NCI-H2196 (cell line): Measurements from ENCODE around the gene PRPF40B.

Source experiments
- DNase-seq: peaks from one replicate; lab custom pipeline; 2025; ENCODE audit not compliant: unreplicated experiment; lab: John Stamatoyannopoulos, UW

Gene PRPF40B

DNA sequence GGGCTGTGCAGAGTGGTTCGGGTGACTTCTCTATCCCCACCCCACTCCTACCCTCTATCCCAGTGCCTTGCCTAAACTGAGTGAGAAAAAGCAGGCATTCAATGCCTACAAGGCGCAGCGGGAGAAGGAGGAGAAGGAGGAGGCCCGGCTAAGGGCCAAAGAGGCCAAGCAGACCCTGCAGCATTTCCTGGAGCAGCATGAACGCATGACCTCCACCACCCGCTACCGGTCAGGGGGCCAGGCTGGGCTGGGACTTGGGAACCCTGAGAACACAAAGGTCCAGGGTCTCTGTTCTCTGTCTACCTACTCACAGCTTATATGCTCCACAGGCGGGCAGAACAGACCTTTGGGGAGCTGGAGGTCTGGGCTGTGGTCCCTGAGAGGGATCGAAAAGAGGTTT lies 11.7 kb downstream of the PRPF40B start:
- no peak for DNase-seq

DNA sequence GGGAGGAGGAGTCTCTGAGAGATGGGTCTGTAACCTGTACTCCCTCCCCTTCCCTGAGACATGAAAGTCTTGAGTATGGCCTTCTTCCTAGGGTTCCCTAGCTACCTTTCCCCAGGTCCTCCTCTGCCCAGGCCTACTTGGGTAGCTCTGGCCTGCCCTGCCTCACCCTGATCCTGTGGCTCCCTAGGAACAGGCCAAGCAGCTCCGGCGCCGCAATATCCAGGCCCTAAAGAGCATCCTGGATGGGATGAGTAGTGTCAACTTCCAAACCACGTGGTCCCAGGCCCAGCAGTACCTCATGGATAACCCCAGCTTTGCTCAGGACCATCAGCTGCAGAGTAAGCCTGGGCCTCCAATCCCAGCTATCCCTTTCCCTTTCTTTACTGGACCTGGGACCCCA lies 12.3 kb downstream of the PRPF40B start:
- no peak for DNase-seq

DNA sequence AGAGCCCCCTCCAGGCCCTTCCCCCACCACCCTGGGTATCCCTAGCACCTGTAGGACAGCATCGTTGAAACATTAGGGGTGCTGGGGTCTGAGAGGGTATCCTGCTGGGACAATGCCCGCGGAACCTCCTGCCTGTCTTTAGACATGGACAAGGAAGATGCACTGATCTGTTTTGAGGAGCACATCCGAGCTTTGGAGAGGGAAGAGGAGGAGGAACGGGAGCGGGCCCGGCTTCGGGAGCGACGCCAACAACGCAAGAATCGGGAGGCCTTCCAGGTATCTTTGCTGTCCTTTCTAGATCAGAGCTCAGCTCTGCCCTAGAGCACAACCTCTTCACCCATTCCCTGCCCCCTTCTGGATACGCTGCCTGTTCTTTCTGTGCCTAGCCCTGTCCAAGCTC lies 13.2 kb downstream of the PRPF40B start:
- no peak for DNase-seq

DNA sequence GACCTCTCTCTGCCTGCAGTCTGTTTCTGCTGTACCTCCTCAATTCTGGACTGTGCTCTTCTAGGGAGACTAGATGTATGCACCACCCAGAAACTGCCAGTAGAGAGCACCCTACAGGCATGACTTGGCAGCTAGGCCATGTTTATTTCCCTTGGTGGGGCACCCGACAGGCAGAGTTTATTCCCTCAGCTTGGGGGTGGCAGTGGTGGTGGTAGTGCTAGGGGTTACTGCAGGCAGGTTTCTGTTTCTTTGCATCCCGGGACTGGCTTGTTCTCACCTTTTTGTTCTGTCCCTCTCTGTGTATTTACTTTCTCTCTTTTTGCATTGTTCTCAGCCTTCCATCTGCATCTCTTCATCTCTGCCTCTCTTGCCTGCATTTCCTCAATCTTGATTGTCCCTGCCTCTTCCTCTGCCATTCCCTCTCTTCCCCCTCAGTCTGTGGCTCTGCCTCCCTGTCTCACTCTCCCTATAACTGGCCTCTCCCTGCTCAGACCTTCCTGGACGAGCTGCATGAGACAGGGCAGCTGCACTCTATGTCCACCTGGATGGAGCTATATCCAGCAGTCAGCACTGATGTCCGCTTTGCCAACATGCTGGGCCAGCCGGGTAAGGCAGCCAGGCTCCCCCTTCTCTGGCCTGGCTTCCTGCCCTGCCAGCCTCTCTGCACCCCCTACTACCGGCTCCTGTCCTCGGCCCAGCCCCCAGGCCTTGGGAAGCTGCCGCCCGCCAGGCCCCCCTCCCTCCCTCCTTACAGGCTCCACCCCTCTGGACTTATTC lies 13.8 kb downstream of the PRPF40B start:
- peak; percentile 78 for DNase-seq

DNA sequence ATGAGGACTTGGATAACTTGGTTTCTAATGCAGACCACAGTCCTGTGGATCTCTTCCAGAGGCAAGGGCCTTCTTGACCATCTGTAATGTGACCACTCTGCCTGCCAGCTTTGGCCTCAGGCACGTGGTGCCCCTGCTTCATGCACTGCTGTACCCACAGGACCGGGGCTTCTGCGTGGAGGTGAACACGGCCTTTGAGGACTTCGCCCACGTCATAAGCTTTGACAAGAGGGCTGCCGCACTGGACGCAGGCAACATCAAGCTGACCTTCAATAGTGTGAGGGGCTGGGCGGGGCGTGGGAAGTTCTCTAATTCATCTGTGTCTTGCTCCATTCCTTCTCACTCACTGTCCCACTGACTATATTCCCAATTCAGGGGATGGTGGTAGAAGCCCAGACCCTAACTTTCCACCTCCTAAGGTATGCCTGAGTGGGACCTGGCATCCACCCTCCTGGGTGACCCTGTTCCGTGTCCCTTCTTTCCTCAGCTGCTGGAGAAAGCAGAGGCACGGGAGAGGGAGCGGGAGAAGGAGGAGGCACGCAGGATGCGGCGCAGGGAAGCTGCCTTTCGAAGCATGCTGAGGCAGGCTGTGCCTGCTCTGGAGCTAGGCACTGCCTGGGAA lies 18.5 kb downstream of the PRPF40B start:
- no peak for DNase-seq

DNA sequence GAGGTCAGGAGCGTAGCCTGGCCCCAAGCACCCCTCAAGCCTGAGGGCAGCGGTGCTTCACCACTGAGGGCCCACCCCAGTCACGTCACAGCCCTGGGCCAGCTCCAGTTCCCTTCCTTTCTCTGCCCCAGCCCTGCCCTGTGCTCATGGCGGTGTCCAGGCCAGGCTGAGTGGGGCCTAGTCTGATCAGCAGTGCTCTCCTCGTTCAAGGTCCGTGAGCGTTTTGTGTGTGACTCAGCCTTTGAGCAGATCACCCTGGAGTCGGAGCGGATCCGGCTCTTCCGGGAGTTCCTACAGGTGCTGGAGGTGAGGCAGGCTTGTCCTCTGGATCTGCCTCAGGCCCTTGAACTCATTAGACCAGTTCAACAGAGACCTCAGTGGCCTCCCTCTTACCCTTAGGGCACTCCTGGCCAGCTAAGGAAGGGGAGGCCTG lies 19.0 kb downstream of the PRPF40B start:
- DNase-seq = no peak

DNA sequence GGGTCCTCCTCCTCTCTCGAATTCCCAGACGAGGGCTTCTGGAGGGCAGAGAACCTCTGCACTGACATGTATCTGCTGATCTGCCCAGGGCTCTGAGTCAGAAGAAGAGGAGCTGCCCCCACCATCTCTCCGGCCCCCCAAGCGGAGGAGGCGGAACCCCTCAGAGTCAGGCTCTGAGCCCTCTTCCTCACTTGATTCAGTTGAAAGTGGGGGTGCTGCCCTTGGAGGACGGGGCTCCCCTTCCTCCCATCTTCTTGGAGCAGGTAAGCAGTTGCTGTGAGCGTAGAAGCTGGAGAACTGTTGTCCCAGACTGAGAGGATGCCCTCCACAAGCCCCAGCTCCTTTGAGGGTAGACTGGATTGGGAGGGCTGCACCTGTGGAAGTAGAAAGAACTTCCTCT lies 19.8 kb downstream of the PRPF40B start:
- DNase-seq = no peak

DNA sequence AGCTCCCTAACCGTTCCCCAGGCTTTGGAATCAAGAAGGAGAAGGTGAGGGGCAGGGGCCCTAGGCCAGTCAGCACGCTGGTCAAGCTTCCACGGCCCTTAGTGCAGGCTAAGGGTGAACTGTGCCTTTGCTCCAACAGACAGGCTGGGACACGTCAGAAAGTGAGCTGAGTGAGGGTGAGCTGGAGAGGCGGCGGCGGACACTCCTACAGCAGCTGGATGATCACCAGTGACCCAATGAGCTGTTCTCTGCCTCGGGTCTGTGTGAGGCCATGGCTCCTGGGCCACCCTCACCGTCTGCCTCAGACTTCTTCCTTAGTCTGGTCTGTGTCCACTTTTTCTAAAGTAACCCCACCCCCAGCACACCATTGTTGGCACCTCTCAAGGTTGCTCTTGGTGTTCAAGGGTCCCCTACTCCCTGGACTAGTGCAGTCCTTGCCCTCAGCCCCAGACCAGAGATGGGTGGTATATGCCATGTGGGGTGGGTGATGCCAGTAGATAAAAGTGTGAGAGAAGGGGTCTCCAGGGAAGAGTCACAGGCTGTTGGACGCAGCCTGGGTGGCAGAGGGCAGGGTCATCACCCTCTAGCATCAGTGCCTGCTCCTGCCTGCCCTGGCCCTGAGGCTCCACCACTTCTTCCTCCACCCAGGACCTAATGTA lies 20.7 kb downstream of the PRPF40B start:
- no peak for DNase-seq

DNA sequence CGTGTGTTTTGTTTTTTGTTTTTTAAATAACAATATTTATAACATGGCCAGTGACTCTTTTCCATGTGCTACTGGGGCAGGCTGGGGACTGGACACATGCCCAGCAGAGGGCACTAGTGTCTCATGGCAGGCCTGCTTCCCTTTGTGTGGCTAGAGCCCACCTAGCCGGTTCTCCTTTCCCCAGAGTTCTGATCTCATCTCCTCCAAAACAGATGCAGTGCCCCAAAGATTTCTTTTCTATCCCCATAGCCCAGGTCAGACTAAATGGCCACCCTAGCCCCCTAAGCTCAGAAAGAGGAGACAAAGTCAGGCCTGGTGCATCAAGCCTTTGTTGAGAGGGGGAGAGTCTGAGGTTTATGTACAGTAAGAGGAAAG lies 21.2 kb downstream of the PRPF40B start:
- DNase-seq = peak; percentile 72

DNA sequence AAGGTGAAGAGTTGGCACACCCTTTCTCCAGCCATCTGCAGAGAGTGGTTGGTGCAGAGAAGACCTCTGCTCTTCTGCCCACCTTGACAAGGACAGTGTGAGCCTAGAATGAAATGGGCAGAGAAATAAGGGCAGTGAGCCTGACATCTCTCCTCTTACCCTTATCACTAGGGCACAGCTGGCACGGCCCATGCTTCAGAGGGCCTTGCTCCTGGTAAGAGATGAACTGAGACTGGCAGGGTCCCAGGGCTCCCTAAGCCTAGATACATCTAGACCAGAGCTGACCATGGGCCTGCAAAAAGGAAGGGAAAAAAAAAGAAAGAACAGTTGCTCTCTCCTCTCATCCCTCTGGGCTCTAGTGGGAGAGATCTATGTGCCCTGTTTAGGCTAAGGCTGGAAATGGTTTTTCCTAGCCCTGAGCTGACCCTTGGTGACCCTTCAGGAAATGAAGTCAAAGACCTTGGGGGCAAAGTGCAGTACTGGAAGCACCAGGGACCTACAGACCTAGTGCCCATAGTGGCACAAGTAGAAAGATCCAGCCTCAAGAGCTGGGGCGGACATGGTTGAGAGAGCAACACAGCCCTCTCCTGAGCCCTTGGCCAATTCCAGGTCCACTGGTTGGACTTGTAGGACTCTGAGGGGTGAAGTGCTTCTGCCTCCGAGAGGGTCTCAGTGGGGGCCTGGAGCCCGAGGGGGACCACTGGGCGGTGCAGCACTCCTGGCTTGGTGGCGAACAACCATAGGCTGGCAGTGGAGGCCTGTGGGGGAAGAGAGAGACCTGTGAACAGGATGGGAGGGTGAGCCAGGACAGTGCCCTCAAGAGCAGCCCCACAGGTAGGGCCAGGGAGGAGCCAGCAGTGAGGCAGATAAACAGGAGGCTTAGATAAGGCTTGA lies 22.0 kb downstream of the PRPF40B start:
- DNase-seq = no peak

DNA sequence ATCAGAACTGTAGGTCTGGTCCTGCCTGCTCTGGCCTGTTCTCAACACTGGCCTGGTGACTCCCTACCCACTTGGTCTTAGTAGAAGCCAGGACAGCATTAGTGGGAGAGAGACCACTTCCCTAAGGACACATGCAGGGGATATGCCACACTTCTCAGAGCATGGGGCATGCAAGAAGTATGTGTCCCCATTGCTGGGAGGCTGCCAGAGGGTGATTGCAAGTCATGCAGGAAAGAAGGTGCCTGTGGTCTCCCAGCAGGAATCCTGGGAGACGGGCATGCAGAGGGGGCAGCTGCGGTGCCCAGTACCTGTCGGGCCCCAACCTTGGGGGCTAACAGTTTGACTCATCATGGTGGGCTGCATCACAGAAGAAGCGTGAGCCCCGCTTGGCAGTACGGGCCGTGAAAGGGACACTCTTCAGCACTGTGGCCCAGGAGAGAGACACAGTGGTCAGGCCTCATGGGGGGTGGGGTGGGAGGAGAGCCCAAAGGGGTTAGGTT lies 23.0 kb downstream of the PRPF40B start:
- no peak for DNase-seq

DNA sequence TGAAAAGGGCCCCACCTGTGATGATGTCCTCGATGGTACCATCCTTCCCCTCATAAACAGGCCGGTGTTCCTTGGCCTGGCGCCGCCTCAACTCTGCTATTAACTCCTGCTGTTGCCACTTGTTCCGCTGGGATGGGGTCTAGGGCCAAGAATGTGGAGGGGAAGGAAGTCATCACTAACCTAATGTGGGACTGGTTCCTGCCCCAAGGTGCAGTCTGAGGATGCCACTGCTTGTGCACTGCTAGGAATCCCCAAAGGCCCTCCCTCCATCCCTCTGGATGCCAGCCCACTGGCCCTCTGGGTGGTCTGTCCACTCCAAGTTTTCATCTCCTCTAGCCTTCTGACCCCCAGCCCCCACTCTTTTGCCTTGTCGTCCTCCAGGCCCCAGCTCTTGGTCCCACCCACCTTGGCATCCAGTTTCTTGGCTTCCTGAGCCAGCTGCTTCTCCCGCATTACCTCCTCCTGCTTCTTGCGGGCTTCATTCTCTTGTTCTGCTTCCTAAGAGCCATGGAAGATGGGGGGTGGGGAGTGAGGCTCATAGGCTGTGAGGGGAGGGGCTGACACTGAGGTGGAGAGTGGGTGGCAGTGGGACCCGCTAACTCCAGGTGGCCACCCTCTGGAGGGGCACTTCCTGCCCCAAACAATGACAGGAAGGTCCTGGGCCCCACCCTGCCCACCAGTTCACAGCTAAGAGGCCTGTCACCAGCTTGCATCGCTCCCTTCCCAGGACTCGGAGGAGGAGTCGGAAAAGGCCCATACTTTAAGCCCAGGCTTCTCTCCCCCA lies 23.7 kb downstream of the PRPF40B start:
- no peak for DNase-seq

DNA sequence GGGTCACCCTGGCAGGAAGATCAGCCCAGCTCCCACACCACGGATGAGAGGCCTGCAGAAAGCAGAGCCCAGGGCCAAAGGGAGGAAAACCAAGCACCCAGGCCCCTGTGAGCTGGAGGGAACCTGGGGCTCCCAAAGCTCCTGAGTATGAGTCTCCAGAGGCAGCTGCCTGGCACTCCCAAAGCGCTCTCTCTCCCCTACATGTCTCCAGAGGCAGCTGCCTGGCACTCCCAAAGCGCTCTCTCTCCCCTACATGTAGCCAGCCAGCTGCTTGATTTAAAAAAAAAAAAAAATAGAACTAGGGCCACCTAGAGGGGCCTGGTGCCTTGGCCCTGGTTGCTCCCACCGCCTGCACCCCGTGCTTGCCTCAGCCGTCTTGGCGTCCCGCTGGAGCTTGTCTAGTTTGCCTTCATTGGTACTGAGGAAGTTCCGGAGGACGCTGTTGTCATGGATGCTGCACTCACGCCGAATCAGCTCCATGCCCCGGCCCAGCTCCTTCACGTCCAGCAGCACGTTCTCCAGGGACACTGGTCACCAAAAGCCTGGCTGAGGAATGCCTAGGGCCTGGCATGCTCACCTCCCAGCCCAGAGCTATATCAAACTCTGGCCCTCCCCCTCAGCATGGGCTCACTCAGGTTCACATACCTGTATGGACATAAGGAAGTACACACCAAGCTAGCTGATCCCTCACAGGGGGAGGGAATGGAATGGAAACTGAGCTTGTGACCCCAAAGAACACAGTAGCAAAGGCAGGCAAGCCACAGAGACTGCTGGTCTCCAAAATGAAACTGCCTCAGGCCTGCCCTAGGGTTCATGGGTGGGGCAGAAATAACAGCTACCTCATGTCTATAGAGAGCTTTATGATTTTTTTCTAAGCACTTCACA lies 24.7 kb downstream of the PRPF40B start:
- DNase-seq = no peak

DNA sequence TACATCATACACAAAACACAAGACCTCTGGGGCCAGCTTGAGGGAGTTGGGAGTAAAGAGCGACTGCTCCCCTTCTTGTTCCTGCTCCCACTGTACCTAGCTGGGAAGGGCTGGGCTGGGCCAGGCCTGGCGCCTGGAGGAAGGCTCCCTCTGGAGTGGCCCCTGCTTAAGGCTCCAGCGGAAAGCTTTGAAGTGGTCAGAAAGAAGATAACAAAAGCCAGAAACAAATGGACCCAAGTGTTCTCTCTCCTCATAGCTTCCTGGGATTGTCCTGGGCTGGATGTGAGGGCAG lies 25.3 kb downstream of the PRPF40B start:
- no peak for DNase-seq

DNA sequence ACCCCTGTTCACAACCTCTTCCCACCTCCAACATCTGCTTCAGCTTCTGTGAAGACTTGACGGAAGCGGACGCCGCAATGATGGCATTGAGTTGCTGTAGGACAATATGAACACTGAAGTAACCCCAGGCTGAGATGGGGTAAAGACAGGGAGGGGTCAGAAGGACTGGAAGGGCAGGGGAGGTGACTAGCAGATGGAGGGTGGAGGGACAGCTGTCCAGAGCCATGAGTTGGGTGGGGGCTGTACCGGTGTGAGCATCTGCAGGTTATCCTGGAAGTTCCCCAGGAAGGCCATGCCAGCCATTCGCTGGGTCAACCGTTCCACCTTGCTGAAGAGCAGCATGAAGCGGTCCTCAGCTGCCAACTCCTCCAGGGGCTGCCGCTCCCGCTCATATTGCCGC lies 26.1 kb downstream of the PRPF40B start:
- no peak for DNase-seq

DNA sequence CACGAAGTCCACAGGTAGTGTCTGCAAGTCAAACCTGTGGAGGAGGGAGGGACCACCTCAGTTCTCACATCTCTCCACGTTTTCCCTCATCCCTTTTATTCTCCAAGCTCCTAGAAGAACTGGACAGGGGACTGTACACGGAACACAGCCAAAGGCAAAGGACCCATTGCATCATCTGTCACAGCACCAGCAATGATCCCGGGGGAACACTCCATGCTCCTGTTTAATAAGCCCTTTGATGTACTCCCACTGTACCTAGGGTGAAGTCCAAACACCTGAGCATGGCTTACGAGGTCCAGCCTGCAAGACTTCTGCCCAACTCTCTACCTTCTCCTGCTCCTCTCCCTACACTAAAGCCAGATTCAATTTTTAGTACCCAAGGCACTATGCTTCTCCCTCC lies 26.5 kb downstream of the PRPF40B start:
- no peak for DNase-seq

DNA sequence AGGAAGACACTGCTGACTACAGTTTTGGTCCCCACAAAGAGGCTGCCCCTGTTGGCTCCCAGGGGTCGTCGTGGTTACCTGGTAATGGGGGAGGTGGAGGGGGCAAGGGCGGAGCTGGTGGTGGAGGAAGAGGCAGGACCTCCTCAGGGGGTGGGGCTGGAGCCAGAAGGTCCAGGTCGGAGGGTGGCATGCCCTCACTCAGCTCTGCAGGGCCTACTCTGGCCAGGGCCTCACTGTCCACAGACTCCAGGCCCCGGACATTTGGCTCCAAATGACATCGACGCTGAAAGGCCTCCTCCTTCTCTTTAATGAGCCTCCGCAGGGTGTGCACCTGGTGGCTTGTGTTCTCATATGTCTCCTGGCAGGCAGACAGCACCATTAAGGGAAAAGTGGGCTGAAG lies 28.5 kb downstream of the PRPF40B start:
- DNase-seq = peak; percentile 74

DNA sequence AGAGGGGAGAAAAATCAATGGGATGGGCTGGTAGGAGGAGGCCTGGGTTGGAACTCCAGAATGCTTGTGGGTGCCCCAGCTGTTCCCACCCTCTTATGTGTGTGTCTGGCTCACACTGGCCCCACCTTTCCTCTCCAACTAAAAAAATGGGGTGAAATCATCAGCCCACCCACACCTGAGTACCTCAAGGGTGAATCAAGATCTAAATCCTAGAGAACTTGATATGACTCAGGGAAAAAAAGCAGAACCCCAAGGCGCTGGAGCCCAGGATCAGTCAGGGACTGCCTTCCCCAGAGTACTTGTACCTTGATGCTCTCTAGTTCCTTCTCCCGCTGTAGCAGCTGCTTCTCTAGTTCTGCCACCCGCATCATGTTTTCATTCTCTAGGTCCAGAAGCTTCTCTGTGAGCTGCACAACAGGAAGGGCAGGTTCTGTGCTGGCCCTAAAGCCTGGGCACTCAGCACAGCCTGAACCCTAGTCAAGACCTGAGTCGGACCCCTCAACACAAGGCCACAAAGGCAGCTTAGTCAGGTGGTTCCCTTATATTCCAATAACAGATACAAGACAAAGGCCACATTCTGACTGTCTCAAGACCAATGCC lies 29.7 kb downstream of the PRPF40B start:
- no peak for DNase-seq

DNA sequence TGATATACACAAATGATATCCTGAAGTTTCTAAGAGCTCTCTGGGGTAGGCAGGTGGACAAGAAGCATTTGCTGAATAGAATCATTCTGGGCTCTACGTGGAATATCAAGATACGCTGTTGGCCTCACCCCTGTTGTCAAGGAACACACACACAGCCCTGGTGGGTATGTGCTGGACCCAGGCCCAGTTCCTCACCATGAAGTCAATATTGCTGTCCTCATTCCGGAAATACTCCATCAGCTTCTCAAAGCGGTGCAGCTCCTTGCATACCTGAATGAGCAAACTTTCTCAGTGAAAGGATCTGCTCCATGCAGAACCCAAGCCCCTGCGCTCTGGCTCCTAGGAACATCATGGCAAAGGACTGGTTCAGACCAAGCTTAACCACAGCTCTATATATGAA lies 31.4 kb downstream of the PRPF40B start:
- no peak for DNase-seq
